ENCODE measurements around the gene WWOX. TPM values are rescaled to one million over a fixed set of nuclear protein-coding genes. Genes with fewer than 3 reads are reported as not detected.

WWOX gene
- total RNA-seq, 1 experiment from 2014 or later = 15.6 TPM

DNA sequence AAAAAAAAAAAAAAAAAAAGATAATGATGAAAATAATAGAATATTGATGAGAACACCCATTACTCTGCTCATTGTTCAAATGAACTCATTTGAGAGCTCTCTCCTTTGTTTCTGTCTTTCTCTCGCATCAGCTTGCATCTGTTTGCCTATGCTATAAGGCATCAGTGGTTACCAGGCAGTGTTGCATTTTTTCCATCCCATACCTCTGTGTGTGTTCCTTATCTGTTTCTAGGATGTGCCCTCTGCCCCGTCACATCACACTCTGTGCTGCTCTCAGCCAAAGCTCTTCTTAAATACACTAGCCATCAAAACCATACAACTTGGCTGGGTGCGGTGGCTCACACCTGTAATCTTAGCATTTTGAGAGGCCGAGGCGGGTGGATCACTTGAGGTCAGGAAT is 568.2 kb downstream of the WWOX start:
- H4K20me1 ChIP-seq (ENCODE audit: control insufficient read depth, insufficient read depth, insufficient read length) = no peaks in the 10 kb centered on the region
- peaks cover 13 to 19% of the 10 kb centered on the region in 2 experiments for H3K4me1 Mint-ChIP-seq
- H2AK5ac ChIP-seq (ENCODE audit: insufficient read length, low read length) = no peak overlapping the region
- no CpG with 5 or more reads among the region's 5 CpGs for WGBS (ENCODE audit: extremely low coverage, insufficient read length, low lambda C conversion rate)
- H3K36me3 Mint-ChIP-seq (ENCODE audit: insufficient read depth in 1 of 3, low read depth in 3 of 3) = no peaks in the 10 kb centered on the region
- H3K4me2 ChIP-seq (ENCODE audit: insufficient read depth, insufficient read length, low read length) = no peak overlapping the region
- no peak overlapping the region for H2BK15ac ChIP-seq (ENCODE audit: low read depth, low read length)
- no peaks in the 10 kb centered on the region for H3K79me1 ChIP-seq (ENCODE audit: insufficient read depth, low read depth, low read length, poor library complexity, severe bottlenecking)
- H3K27ac Mint-ChIP-seq = no peak overlapping the region
- no peak overlapping the region for H3K23ac ChIP-seq (ENCODE audit: insufficient read length, low read depth, low read length)
- no peak overlapping the region for H4K5ac ChIP-seq (ENCODE audit: insufficient read length, low read depth, low read length)
- H3K9me3 Mint-ChIP-seq = no peaks in the 10 kb centered on the region; a peak in 1 of 5 replicates
- H3K27ac ChIP-seq (ENCODE audit: insufficient read length, low read depth, low read length) = no peak overlapping the region
- H2BK120ac ChIP-seq (ENCODE audit: low read depth, low read length, poor library complexity, severe bottlenecking) = no peak overlapping the region
- H3K27me3 Mint-ChIP-seq (ENCODE audit: low read depth) = no peaks in the 10 kb centered on the region
- H3K18ac ChIP-seq (ENCODE audit: insufficient read length, low read depth, low read length) = no peak overlapping the region
- no peaks in the 10 kb centered on the region for H3K79me2 ChIP-seq (ENCODE audit: insufficient read depth, low read length)
- no peak overlapping the region for H3K14ac ChIP-seq (ENCODE audit: insufficient read depth, low read length)
- no peak overlapping the region for H3K56ac ChIP-seq (ENCODE audit: insufficient read length, low read depth, low read length)
- H3K4ac ChIP-seq (ENCODE audit: low read depth, low read length) = no peak overlapping the region
- H2BK20ac ChIP-seq (ENCODE audit: low read depth, low read length, poor library complexity, severe bottlenecking) = no peak overlapping the region
- H3K23me2 ChIP-seq (ENCODE audit: insufficient read length, low read depth, low read length, poor library complexity, severe bottlenecking) = no peaks in the 10 kb centered on the region
- H3T11ph ChIP-seq (ENCODE audit: low read length) = no peak overlapping the region
- no peak overlapping the region for H2BK5ac ChIP-seq (ENCODE audit: insufficient read length, low read length)
- TF ChIP-seq, protein P1, sequence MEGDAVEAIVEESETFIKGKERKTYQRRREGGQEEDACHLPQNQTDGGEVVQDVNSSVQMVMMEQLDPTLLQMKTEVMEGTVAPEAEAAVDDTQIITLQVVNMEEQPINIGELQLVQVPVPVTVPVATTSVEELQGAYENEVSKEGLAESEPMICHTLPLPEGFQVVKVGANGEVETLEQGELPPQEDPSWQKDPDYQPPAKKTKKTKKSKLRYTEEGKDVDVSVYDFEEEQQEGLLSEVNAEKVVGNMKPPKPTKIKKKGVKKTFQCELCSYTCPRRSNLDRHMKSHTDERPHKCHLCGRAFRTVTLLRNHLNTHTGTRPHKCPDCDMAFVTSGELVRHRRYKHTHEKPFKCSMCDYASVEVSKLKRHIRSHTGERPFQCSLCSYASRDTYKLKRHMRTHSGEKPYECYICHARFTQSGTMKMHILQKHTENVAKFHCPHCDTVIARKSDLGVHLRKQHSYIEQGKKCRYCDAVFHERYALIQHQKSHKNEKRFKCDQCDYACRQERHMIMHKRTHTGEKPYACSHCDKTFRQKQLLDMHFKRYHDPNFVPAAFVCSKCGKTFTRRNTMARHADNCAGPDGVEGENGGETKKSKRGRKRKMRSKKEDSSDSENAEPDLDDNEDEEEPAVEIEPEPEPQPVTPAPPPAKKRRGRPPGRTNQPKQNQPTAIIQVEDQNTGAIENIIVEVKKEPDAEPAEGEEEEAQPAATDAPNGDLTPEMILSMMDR (conservative IDR thresholded peaks at IDR 0.05) = no peak
- H3K9me3 ChIP-seq (ENCODE audit: control insufficient read depth, low read depth, low read length) = no peaks in the 10 kb centered on the region
- no peak overlapping the region for H3K4me3 Mint-ChIP-seq
- no peak for DNase-seq
- H4K91ac ChIP-seq (ENCODE audit: insufficient read length, low read depth, low read length) = no peak overlapping the region
- H2BK12ac ChIP-seq (ENCODE audit: insufficient read length, low read depth, low read length) = no peak overlapping the region
- no peak overlapping the region for H3K9ac ChIP-seq (ENCODE audit: extremely low read depth, insufficient read length, low read length)
- H2AFZ ChIP-seq (ENCODE audit: low read length) = no peak overlapping the region
- H3K27me3 ChIP-seq (ENCODE audit: insufficient read depth, low read length) = no peaks in the 10 kb centered on the region
- H3K4me1 ChIP-seq (ENCODE audit: insufficient read depth, low read length) = no peaks in the 10 kb centered on the region
- H4K8ac ChIP-seq (replicated peaks; ENCODE audit: insufficient read length, low read depth, low read length) = no peak overlapping the region
